Stimulated activated CD8-positive, alpha-beta memory T cell treated with anti-CD3 and anti-CD28 coated beads, Interleukin-15, amount 100 ng/mL, for 1 hour (primary cell): ENCODE results near the gene CCDC51.
"Not testable (repeated sequence)": the region's sequence is repeated elsewhere in the genome, so short reads cannot be mapped to it uniquely, and the experiment has no call there.

ENCODE experiments used
- DNase-seq: peaks from one replicate; pipeline ENCODE4 v3.0.0-alpha.2; 2020; ENCODE audit warnings: low read depth

Gene CCDC51

DNA sequence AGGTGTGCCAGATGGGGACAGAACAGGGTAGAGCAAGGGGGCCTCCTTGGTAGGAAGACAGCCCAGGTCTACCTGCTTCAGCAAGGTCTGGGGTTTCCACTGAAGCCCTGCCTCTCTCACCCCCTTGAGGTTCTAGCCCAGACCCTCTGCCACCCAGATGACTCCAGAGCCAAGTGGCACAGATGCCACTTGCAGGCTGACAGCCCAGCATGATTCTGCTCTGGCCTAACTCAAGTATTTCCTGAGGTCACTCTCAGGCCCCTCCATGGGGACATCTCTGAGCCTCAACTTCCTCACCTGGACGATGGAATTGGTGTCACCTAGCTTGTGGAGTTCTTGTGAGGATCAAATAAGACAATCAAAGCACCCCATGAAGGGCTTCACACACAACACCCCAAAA, 33.9 kb downstream of the CCDC51 start:
- no peak for DNase-seq

DNA sequence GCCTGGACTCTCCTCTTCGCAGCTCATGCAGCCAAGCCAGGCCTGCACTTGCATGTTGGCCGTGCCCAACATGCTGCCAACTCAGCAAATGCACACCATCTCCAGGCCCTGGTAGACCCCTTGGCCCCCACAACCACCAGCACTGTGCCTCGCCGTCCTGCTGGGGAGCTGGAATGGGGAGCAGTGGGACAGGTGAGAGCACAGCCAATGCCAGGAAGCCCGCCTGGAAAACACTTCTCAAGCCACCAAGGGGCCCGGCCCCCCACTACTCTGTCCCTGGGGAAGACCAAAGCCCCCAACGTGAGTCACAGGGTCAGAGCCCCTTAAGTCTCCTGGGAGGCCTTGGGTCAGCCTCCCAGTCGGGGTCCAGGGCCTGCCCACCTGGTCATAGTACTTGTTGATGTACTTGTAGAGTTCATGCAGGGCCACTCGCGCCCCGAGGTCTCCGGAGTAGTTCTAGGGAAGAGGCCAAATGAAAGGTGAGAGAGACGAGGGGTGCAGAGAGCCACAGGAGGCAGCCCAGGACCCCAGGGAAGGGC, 34.5 kb downstream of the CCDC51 start:
- no peak for DNase-seq

DNA sequence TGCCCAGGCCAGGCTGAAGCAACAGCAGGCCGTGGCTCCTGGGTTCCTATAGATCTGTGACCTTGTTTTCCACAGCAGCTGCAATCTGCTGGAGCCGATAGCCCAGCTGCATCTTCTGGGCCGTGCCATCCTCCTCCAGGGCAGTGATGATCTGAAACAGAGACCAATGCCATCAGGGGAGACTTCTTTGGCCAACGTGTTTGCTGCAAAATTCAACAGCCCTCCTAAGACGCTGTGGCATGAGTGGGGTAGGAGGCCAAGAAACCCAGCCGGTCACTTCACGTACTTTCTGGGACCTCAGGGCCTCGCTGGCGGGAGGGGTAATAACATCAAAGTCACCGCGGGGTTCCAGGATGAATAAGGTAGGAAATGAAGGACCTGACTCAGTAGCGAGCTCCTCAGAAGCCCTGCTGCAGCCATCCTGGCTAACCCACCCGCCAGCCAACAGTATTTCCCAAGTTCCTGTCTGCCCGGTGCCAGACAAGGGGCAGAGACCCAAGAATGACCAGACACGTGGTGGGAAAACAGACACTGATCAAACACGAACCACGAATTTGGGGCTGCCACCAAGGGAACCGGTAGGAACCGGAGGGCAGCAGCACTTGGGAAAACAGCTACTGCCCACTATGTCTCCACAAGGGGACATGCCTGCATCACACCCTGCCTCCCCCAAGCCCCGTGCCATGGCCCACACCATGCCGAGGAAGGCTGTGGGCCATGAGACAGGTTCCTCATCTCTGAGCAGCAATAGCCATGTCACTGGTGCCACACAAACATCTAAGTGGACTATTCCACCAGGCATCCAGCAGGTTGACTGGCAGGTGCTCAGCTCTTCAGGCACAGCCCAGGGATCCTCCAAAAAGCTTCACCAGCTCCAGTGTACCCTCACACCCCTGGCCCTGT, 35.2 kb downstream of the CCDC51 start:
- DNase-seq, result no peak

DNA sequence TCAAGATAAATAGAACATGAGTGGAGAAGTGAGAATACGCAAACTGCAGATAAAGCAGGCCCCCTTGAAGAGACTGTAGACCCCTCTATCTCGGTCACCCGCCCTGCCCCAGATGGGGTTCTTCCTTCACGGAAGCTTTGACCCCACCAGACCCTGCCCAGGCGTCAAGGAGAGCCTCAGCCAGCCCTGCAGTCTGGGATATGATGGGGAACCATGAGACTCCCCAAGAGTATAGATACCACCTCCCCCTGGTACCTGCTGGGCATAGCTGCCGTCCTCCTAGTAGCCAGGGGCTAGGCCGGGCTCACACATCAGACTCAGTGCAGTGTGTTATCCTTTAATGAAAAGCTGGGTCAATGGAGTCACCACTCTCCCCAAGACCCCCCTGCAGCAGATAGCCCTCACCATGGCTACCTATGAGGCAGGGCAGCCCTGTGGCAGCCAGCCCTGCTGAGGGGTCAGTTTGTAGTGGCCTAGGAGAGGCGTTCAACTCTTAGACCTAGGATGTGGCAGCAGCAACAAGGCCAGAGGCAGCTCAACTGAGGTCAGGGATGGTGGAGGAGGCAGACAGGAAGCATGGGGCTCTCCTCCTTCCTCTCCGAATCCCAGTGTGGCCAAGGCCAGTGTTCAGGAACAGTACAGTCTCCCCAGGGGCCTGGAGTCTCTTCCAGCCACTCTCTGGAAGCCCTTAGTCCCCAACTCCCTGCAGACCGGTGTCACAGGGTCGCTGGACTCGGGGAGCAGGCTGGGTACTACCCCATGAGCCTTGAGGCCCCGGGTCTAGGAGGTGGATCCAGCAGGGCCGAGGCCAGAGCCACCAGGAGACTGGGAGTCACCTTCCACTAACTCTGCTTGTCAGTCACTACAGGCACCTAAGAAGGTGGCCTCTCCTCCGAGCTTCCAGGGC, 36.1 kb downstream of the CCDC51 start:
- DNase-seq, result no peak

DNA sequence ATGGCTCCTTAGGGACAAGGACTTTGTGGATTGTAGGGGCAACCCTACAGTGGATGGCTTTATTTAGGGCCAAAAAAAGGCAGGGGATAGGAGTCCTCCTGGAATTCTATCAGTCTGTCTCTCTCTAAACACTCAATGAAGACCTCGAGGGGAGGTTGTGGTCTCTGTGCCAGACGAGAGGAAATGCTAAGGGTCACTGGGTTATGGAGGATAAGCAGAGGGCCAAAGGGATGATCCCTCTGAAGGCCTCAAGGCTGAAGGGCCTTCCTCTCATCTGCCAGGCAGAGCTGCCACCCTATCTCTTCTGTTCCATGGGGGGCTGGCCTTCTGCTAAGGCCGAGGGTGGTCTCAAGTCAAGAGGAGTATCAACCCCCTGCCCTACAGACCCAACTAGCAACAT, 37.0 kb downstream of the CCDC51 start:
- no peak for DNase-seq

DNA sequence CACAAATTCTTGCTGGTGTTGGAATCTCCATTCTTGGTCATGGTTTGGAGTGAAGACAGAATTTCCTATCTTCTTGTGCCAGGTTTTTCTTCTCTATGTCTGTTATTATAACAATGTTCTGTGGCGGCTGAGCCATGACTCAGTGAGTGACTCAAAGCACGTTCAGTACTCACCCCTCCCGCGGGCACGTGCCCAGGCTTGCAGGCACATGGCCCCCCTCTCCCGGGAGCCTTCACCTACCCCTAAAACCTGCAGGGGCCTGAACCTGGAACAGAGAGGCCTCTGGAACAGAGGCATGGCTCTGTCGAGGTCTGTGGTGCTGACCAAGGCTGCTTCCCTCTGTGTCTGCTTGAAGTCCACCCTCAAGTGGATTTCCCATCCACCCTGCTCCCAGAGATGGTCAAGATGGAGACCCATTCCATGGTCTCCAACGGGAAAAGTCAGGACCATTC, 37.6 kb downstream of the CCDC51 start:
- no peak for DNase-seq

DNA sequence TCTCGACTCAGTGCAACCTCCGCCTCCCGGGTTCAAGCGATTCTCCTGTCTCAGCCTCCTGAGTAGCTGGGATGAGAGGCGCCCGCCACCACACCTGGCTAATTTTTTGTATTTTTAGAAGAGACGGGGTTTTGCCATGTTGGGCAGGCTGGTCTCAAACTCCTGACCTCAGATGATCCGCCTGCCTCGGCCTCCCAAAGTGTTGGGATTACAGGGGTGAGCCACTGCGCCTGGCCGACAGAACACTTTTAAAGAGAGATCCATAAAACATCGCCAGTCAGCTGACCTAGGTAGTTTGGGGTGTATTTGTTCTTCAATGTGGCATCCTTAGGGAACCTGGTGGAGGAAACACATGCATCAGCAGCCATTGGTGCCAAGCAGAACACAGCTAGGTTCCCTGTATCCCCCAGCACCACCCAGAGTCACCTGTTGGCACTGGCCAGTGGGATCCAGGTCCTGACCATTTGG, 38.5 kb downstream of the CCDC51 start:
- not testable (repeated sequence) for DNase-seq

DNA sequence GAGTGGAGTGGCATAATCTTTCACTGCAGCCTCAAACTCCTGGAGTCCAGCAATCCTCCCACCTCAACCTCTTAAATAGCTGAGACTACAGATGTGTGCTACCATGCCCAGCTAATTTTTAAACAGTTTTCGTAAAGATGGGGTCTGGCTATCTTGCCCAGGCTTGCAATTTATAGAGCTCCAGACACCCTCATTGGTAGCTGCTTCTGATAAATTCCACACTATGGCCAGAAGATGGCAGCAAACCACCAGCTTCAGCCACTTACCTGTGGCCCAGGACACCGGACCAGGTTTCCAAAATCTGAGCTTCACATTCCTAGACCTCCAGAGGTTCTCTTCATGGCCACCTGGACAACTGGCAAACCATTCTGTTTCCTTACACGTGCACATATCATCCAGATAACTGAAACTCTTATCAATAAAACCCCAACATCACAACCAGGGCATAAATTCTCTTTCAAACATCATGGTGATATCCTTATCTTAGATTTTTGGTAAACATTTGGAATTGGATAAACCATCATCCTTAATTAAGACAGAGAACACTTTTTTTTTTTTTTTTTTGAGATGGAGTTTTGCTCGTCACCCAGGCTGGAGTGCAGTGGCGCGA, 39.0 kb downstream of the CCDC51 start:
- DNase-seq, result peak; percentile 35

DNA sequence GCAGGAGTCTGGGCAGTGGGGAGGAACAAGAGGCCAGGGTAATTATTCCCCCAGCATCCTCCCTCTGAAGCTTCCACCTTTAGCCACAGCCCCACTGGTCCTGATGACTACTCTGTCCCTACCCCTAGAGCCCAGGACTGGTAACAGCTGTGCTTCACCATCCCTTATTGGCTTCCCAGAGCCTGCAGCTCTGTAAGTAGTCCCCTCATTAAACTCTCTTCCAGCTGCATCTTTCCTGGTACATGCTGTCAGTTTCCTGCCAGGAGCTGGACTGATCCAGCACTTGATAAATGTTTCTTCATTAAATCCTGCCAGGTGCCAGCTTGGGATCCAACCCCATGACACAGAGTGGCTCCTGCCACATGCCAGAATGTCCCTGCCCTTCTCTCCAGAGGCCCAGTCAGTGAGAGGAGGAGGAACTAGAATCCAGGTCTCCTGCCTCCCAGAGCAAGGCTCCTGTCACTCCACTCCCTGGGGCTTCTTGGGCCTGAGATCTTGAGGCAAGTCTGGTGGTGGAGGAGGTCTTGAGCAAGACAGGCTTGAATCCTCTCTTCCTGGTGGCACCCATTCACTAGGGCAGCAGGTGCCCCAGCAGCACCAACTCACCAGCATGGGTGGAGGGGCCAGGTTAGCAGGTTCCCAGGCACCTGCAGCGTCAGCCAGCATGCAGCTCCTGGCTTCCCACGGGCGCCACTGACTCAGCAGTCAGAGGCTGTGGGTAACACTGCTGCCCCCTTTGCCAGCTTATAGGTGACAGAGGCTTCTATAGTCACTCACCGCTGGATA, 40.3 kb downstream of the CCDC51 start:
- no peak for DNase-seq

DNA sequence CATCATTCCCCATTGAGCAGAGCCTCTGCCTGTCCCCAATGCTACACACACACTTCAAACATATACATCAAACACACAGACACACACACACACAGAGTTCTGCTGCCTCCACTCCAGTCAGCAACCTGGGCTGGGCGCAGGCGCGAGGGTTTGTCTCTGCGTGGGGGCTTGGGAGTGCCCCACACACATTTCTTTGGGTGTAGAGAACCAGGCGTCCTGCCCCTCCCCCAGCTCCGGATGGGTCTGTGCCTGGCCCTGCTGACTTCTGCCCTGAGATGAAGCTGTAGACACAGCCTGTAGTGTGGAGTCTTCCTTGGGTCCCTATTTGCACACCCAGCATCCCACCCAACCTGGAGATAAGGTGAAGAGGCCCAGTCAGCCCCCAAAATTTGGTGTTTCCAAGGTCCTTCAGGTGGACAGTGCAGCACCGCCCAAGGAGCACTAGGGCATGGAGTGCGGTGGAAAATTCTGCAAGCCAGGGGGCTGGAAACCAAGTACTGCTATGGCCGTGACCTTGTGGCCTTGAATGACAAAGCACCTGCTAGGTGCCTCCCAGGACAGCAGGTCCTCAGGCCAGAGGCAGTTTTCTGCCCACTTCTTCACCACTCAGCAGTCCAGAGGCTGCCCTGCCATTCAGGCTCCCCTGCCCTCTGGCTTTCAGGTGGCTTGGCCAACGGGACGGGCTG, 41.1 kb downstream of the CCDC51 start:
- DNase-seq, result no peak

DNA sequence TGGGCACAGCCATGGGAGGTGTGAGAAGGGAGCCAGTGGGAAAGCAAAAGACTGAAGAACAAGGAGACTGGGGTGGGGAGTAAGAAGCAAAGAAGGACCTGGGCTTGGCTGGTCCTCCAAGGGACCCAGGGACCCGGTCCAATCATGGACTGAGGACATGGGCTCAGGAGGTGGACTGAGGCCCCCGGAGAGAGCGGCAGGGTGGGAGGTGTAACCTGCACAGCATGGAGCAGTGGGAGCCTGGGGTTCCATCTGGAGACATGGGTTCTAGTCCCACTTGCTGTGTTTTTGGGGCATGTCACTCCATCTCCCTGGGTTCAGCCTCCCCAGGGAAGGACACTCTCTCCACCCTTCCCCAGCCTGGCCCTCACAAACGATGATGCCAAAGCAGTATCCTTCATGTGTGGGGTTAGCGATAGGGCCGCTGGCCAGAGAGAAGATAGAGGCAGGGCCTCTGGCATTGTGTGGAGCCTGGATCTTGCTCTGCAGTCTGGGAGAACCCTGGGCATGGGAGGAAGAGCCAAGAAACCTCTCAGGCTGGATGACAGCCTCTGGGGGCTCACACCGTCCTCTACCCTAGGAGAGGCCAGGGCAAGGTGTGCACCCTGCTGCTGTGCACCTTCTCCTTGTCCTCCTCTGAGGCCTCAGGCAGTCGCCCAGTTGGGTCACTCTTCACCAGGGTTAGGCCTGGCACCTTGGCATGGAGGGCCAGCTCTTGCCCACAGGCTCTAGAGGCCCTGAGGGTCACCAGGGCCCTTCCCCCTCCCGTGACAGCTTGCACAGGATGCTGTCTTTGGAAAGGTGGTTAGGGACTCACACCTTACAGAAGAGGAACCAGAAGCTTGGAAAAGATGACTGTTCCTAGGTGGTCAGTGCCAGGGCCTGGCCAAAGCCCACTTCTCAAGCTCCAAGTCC, 41.9 kb downstream of the CCDC51 start:
- DNase-seq, result no peak

DNA sequence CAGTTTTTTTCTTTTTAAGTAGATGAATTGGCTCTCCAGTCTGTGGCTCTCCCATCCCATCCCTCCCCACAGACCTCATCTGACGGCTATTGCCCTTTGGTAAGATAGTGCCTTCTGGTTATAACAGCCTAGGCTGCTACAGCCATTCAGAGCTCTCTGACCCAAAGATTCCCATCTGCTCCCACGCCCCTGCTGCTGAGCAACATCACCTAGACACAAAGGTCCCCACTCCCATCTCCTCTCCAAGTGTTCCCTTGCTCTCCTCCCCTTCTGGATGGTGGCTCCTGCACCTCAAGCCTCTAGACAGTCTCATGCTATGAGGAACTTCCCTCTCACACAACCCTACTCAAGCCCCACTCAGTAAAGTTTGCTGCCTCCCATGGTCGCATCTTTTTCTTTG, 44.2 kb downstream of the CCDC51 start:
- no peak for DNase-seq

DNA sequence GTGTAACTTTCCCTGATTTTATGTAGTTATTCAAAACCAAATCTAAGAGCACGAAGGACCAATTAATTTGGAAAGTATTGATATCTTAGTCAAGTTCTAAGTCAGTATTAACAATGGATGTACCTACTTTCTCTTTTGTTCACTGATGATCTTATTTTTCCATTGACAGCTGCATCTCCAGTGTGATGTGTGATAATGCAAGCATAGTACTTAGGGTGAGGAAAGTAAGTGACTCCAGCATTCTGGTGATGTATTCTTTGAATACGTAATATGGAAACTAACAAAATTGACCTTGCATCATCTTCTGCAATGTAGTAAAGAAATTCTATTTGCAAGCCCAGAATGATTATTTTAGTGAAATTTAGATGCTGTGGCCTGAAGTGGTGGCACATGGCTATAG, 45.5 kb downstream of the CCDC51 start:
- DNase-seq, result no peak

DNA sequence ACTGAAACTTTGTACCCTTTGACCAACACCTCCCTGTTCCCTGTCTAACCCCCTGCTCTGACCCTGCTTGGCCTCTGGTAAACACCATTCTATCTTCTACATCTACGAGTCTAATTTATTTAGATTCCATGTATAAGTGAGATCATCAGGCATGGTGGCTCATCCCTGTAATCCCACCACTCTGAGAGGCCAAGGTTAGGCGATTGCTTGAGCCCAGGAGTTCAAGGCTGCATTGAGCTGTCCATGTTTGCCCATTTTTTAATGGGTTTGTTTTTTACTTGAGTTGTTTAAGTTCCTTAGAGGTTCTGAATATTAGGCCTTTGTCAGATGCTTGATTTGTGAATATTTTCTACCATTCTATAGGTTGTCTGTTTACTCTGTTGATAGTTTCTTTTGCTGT, 51.0 kb downstream of the CCDC51 start:
- no peak for DNase-seq

DNA sequence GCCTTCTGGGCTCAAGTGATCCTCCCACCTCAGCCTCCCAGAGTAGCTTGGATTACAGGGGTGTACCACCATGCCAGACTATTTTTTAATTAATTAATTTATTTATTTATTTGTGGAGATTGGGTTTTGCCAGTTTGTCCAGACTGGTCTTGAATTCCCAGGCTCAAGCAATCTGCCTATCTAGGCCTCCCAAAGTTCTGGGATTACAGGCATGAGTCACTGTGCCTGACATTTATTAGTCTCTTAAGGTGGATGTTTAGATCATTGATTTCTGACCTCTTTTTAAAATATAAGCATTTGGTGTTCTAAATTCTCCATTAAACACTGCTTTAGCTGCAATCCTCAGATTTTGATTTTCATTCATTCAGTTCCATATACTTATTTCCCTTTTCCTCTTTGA, 52.3 kb downstream of the CCDC51 start:
- no peak for DNase-seq
